Fibroblast of skin of right biceps (primary cell): ENCODE results near the gene CXXC1.
A peak's percentile ranks its signal among the peaks of the same experiment; 100 is the strongest.
"Not testable (repeated sequence)": the region's sequence is repeated elsewhere in the genome, so short reads cannot be mapped to it uniquely, and the experiment has no call there.

Experiments
- DNase-seq: peaks from one replicate; pipeline ENCODE4 v3.0.0-alpha.2; 2013

Gene CXXC1

DNA sequence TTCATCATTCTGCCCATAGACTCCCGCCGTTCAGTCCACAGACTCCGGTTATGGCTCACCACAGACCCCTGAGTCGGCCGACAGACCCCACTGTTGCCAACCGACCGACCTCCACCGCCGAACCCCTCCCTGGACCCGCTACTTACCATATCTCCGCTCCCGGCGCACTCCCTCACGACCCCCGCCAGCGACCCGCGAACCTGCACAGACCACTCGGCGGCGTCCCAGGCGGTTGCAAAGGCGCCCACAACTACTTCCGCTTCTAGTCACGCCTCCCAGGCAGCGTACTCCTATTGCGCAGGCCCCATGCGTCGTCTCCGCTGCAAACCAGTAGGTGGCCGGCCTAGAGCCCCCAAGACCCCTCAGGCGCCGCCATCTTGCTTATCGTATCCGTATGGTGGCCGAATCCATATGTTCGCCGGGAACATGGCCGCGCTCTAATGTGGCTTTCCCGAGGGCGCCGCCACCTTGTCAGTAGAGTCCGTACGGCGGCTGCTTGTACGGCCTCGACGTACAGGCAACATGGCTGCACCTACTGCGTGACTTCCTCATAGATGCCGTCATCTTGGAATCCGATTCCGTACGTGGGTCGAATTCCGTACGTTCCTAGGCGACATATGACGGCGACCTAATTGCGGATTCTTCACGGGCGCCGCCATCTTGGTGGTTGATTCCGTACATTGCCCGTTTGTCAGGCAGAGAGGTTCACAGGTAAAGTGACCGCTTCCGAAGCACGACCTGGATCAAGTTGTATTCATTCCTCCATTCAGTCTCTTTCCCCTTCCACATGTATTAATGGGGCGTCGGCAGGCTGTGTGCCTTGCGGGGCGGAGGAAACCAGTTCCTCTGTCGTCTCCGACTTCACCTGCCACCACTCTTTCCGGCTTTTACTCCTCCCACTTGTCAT is at the start of gene CXXC1:
Gene CXXC1 (minus strand): TSS at position 252 of the 907 bp plus-strand sequence. CDS start 103 bp downstream, at position 149.
- peak; percentile 100 for DNase-seq

DNA sequence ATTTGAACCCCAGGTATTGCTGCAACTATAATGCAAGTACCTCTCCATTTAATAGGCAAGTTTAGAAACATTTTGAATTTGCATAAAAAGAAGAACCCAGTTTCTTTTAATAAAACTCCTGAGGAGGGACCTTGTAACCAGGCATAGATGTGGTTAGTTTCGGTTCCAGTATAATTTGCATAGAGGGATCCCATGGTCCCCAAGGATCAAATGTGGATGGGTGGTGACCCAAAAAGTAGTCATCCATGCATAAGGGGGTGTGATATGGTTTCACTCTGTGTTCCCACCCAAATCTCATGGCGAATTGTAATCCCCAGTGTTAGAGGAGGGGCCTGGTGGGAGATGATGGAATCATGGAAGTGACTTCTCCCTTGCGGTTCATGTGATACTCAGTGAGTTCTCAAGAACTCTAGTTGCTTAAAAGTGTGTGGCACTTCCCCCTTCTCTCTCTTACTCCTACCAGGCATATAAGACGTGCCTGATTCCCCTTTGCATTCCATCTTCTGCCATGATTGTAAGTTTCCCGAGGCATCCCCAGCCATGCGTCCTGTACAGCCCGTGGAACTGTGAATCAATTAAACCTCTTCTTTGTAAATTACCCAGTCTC is 47.2 kb upstream of the CXXC1 start:
- no peak for DNase-seq

DNA sequence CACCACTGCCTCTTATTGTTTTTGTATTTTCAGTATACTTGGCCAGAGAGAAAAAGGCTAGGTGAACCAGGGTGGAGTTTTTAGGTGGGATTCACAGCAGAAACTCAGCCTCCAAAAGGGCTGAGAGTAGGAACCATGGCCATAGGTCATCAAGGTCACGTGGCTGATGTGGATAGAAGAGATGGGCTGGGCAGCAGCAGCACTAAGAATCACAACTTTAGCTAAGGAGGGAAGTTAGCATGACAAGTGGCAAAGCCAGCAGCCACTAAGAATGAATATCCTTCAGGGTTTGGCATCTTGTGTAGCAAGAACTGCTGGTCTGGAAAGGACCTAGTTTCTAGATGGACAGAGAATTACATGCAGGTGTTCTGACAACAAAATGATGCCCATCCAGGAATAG is 44.2 kb upstream of the CXXC1 start:
- no peak for DNase-seq

DNA sequence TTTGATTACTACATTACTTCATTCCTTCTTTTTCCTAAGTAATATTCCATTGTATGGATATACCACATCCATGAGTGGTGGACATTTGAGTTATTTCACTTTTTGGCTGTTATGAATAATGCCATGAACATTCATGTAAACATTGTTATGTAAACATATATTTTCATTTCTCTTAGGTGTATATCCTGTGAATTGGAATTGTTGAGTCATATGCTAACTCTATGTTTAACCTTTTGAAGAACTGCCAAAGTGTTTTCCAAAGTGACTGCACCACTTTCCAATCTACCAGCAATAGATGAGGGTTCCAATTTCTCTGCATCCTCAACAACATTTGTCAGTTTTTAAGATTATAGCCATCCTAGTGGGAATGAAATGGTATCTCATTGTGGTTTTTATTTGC is 42.7 kb upstream of the CXXC1 start:
- DNase-seq, result no peak

DNA sequence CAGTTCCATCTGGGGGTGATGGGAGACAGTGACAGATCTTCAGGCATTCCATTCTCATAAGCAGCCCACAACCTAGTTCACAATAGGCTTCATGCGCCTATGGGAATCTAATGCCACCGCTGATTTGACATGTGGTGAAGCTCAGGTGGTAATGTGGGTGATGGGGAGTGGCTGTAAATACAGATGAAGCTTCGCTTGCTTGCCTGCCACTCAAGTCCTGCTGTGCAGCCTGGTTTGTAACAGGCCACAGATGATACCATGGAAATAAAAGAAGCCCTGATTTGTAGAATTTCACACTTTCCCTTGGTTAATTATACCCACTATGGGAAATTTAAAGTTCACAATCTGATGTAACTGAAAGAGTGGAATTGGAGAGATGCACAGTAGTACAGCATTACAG is 40.5 kb upstream of the CXXC1 start:
- no peak for DNase-seq

DNA sequence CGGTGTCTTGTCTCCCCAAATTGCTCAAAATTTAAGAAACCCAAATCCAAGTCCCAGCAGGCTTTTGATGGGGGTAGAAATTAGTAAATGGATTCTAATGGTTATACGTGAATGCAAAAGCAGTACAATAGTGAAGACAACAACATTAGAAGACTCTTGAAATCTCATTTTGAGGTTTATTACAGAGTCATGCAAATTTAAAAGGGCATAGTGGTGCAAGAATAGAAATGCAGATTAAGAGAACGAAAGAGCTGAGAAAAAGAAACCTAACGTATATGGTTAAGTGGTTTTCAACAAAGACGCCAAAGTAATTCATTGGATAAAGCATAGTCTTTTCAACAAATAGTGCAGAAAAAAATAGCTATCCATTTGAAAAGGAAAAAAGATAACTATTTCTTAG is 33.2 kb upstream of the CXXC1 start:
- no peak for DNase-seq

DNA sequence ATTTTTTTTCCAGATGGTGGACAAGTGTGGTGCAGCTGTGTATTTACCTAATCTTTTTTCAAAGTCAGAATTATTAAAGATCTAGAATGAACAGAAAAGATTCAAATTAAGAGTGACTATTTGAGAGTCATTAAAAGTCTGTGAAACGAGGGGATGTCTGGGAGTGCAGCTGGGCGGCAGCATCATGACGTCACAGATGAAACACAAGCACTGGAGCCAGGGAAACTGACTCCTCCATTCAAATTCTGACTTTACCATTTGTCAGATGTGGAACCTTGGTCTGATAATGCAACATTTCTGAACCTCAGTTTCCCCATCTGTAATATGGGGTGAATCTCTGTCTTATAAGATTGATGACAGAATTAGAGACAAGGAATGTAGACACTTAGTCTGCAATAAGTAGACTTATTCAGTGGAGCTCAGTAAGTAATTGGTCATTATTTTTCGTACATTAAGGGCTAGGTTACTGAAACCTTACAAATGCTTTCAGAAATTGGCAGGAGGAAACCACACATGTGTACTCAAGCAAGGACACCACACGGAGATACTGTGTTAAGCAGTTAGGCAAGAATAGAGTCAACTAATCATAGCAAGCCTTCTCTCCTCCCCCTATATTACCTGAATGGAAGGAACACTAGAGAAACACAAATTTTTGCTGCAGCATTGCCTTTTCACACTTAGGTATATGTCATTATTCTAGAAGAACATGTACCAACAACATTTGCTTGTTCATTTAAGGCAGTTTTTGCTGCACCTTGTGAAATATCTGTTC is 27.8 kb upstream of the CXXC1 start:
- DNase-seq, result no peak

DNA sequence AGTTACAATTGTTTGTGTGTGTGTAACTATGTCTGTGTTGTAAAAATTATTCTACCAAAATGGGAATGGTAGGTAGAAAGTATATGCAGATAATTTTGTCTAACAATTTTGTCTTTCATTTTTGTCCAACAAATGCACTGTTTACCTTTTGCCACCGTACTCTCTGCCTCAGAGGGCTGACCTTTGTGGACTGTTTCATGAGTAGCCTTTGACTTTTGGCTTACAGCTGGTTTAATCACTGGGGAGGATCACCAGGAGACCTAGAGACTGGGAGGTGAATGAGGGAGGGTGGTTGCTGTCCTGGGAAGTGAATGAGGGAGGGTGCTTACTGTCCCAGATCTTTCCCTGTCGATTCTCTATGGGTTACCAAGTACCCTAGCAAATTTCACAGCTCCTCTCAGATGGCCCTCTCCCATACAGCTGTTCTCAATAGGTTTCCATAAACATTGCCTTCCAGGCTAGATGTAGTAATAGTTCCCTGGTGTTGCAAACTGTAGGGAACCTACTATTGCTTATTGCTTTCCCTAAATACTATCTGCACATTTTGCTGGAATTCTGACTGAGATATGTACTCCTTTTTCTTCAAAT is 26.5 kb upstream of the CXXC1 start:
- no peak for DNase-seq

DNA sequence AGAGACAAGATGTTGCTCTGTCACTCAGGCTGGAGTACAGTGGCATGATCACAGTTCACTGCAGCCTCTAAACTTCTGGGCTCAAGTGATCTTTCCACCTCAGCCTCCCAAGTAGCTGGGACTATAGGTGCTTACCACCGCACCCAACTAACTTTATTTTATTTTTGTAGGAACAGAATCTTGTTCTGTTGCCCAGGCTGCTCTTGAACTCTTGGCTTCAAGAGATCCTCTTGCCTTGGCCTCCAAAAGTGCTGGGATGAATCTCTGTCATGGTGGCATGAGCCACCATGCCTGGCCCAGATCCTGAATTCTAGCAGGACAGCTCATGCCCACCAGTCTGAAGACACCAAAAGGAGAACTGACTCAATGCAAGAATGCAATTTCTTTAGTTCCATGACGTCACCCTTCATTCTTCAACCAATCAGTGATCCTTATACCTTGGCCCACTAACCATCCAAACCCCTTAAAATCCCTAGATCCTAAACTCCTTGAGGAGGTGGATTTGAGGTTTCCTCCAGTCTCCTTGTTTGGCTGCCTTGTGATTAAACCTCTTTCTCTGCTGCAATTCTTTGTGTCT is 25.6 kb upstream of the CXXC1 start:
- no peak for DNase-seq

DNA sequence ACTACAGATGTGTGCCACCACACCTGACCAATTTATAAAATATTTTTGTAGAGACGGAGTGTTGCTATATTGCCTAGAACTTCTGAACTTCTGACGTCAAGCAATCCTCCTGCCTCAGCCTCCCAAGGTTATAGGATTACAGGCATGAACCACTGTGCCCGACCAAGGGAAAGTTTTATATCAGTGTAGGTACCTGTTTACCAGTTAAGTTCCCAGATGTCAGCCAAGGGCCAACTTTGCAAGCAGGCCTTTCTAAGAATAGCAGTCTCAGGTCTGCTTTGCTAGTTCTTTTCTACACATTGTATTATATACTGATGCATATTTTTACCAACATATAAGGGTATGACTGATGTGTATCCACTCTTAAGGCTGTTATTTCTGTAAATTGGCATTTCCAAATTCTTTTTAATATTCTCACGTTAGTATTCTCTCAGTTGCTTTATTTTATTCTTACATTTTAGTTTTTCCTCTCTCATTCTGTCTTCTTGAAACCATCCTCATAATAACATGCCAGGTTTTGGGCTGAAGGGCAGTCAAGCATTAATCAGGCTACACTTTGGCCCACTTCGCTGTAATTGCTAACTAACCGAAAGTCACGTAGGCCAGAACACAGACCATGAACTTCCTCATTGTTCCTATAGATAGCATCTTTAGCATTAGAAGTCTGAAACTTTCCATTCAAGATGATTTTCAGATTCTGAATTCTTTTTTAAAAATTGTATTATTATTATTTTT is 25.0 kb upstream of the CXXC1 start:
- DNase-seq, result no peak

DNA sequence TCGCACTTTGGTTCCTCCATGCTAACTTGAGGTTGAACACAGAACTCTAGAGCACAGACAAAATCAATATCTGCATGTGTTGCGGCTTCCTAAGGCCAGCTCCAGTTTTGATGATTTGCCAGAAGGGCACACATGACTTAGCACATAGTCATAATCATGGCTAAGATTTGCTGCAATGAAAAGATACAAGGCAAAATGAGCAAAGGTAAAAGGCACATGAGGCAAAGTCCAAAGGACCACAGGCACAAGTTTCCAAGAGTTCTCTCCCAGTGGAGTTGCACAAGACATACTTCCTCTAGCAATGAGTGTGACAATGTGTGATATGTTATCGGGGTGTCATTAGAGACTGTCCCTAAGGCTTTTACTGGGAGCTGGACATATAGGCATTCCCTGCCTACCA is 24.2 kb upstream of the CXXC1 start:
- no peak for DNase-seq

DNA sequence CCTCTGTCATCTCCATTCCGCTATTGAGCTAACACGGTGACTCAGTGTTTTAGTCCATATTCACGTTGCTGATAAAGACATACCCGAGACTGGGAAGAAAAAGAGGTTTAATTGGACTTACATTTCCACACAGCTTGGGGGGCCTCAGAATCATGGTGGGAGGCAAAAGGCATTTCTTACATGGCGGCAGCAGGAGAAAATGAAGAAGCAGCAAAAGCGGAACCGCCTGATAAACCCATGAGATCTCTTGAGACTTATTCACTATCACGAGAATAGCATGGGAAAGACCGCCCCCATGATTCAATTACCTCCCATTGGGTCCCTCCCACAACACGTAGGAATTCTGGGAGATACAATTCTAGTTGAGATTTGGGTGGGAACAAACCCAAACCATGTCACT is 22.6 kb upstream of the CXXC1 start:
- DNase-seq, result no peak

DNA sequence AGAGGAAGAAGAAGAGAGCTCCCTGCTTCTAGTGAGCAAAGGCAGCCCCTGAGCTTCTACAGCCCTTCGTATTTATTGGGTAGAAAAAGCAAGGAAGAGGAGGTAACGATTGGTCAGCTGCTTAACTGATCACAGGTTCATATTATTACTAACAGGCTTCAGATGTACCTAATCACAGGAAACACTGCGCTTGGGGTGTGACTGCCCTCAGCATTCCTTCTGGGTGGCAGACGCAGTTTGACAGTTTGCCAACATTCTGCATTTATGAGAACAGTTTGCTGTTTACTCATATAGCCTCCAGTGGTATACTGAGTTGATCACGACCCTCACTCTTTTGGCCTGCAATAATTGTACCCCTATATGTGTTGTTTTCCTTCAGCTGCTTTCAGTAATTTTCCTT is 21.4 kb upstream of the CXXC1 start:
- DNase-seq, result not testable (repeated sequence)

DNA sequence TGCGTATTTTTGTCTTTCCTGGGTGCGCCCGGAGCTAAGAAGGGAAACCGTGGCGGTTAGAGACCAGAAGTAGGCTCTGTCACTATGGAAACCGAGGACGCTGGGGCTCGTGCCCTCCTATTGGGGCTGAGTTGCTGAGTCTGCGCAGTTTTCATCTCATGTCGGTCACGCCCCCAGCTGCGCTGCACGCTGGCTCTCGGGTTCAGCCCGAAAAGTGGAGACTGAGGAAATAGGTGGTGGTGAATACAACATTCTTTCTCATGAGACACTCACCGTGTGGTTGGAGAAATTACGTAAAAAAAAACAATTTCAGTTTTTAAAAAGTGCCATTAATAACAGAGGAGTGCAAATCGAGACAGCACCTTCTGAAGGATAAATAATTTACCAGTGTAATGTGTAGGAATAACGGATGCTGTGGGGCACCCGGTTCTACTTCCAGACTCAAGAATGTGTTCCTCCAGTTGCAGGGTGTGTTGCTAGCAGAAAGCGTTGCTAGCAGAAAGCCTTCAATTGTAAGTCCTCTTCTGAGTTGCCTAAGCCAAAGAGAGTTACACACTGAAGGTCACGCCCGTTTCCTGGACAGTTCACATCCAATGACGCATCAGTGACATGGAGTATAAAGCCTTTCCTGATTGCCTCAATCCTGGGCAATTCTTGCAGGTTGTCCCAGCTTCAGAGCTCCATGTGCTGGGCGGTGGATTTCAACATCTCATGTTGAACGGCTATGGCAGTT is 20.4 kb upstream of the CXXC1 start:
- DNase-seq, result peak; percentile 89

DNA sequence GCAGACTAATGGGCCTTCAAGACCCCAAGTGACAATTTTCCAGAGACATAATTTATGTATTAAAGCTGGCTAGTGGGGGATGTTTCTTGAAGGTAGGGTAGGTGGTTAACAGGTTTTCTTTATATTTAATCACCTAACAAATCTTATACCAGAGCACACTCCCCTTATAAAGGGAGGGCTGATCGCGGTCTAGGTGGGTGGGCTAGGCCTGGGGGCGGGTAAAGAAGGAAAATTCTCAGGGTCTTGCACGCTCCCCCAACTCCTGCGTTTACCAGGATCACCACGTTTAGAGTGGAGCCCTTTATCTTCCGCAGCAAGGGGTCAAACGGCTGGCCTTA is 19.9 kb upstream of the CXXC1 start:
- no peak for DNase-seq

DNA sequence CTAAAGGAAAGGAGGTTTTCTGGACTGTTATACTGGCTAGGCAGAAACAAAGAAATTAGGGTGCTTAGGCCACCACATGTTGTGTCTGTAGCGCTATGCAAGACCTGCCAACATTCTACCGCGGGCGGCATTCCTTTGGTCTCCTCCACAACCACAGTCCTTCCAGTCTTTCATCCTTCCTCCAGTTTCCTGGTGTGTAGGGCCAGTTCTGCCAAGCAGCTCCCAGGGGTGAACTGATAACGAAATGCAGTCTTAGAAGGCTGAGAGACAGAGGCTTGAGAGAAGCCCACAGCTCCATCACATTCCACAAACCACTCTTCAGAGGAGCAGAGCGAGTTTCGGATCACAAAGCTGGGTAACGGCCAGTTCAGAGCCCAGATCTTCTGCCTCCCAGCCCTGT is 19.5 kb upstream of the CXXC1 start:
- DNase-seq, result peak; percentile 60

DNA sequence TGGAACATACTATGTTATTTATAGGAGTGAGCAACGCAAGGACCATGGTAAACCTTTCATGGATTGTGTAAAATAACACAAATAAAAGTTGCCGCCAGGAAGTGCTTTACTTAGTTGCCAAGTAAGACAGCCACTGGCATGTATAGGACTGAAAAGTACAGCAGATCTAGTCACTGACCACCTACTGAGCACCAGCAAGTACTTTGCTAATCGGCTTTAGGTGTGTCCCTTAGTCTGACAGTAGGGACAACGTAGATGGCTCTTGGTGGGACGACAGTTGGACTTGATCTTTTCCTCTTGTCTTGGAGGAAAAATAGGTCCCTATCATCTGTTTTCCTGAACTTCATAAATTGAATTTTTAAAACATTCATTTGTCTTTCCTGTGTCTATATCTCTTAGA is 13.6 kb upstream of the CXXC1 start:
- no peak for DNase-seq

DNA sequence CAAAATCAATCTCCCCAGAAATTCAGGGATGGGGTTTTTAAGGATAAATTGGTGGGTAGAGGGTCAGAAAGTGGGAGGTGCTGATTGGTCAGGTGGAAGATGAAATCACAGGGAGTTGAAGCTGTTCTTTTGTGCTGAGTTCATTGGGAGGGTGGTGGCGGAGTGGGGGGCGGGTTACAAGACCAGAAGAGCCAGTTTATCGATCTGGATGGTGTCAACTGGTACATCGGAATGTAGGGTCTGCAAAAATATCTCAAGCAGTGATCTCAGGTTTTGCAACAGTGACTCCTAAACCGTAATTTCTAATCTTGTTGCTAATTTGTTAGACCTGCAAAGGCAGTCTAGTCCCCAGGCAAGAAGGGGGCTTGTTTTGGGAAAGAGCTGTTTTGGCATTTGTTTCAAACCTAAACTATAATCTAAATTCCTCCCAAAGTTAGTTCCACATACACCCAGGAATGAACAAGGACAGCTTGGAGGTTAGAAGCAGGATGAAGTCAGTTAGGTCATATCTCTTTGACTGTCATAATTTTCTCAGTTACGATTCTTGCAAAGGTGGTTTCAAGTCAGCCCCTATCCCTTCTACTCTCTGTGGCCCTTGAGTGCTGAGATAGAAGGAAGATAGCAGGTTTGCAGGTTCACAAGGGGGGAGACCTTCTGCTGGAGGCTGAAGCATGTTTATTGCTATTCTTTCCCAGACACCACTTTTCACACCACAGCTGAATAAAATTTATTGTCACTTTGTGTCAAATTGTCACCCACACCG is 12.3 kb upstream of the CXXC1 start:
- DNase-seq, result no peak

DNA sequence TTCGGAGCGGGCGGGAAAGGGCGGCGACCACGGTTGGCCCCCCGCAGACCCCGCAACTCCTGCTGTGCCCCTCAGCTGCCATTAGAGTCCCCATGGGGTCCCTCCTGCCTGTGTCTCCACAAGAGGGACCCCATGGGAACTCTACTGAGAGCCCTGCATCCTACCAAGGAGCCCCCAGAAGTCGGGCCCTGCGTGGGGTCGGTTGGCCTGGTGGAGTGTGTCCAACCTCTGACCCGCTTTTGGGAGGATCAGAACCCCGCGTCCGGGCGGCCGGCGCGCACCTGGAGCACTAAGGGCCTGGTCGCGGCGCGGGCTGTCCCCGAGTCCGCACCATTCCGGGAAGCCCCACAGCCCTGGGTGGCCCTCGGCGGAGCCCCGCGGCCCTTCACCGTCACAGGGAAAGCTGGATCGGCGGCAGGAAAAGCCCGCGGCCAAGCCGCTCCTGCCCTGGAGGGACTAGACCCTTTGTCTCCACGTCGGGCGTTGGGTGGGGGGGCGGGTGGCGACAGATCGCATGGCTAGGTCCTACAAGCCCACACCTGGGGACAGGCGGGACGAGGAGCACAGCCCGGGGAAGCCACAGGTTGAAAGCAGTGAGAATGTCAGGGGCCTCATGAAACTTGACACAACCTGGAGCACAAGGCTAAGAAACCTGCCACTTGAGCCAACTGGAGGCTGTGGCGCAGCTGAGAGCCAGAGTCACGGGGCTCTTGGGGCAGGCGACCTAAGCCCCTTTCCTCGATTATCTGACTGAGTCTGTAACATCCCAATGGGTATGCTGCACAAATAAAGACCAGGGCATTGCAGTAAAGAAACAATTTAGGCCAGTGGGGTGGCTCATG is 11.2 kb upstream of the CXXC1 start:
- DNase-seq, result no peak
